ENCODE results near the gene CXorf49B.

The CXorf49B gene

GRCh38 chrX:71815121-71815905, 52.2 kb downstream of the CXorf49B start:
- H3K27me3 ChIP-seq (replicated peaks; ENCODE audit: control insufficient read depth, insufficient read depth, low read length, poor library complexity, severe bottlenecking), result no peaks in the 10 kb centered on the region
- no peaks in the 10 kb centered on the region for H3K4me1 ChIP-seq (ENCODE audit: control insufficient read depth, insufficient read depth, low read length, poor library complexity, severe bottlenecking)
- no peaks in the 10 kb centered on the region for H3K36me3 ChIP-seq (ENCODE audit: control insufficient read depth, insufficient read depth, low read length)
- DNase-seq, result no peak
- H3K9me3 ChIP-seq (ENCODE audit: control insufficient read depth, low read length), result no peaks in the 10 kb centered on the region
- H3K27ac ChIP-seq (ENCODE audit: insufficient read depth, low read length, poor library complexity, severe bottlenecking), result no peak overlapping the region
- H3K4me3 ChIP-seq (ENCODE audit: insufficient read depth, low read depth, low read length, poor library complexity, severe bottlenecking), result no peak overlapping the region

GRCh38 chrX:71815906-71816156, 52.7 kb downstream of the CXorf49B start:
- Histone ChIP-seq H3K4me1 (ENCODE audit: control insufficient read depth, insufficient read depth, low read length, poor library complexity, severe bottlenecking) (no peaks in the 10 kb centered on the region), H3K27ac (ENCODE audit: insufficient read depth, low read length, poor library complexity, severe bottlenecking) (no peak overlapping the region)

More at GRCh38 chrX:71815906-71816156, 52.7 kb downstream of the CXorf49B start:
- no peak for DNase-seq
- H3K27me3 ChIP-seq (replicated peaks; ENCODE audit: control insufficient read depth, insufficient read depth, low read length, poor library complexity, severe bottlenecking), result no peaks in the 10 kb centered on the region
- H3K9me3 ChIP-seq (ENCODE audit: control insufficient read depth, low read length), result no peaks in the 10 kb centered on the region
- H3K4me3 ChIP-seq (ENCODE audit: insufficient read depth, low read depth, low read length, poor library complexity, severe bottlenecking), result no peak overlapping the region
- no peaks in the 10 kb centered on the region for H3K36me3 ChIP-seq (ENCODE audit: control insufficient read depth, insufficient read depth, low read length)
